NCI-H2227 treated with DMSO at 0.1 percent for 48 hours (cell line): ENCODE results near the gene LPCAT3.
A peak's percentile ranks its signal among the peaks of the same experiment; 100 is the strongest.
"Not testable (repeated sequence)": the region's sequence is repeated elsewhere in the genome, so short reads cannot be mapped to it uniquely, and the experiment has no call there.

ENCODE experiments used
- DNase-seq: peaks from one replicate; lab custom pipeline; 2025; lab: John Stamatoyannopoulos, UW

The LPCAT3 gene

GRCh38 chr12:7018350-7019042, at the start of gene LPCAT3:
Gene LPCAT3 (minus strand): TSS chr12:7018476. CDS start chr12:7018424, 52 bp downstream.
- peak; percentile 87 for DNase-seq

- DNase-seq = no peak
These were observed 48.8 kb upstream of the LPCAT3 start for GRCh38 chr12:7067096-7067495.

GRCh38 chr12:7066596-7066995, 48.3 kb upstream of the LPCAT3 start:
- no peak for DNase-seq

GRCh38 chr12:7065073-7065623, 46.9 kb upstream of the LPCAT3 start:
- no peak for DNase-seq

- no peak for DNase-seq
These were observed 46.2 kb upstream of the LPCAT3 start for GRCh38 chr12:7064516-7064915.

GRCh38 chr12:7061596-7061995, 43.3 kb upstream of the LPCAT3 start:
- DNase-seq = no peak

- DNase-seq = no peak
These were observed 42.9 kb upstream of the LPCAT3 start for GRCh38 chr12:7061138-7061537.

- DNase-seq = no peak
These were observed 42.2 kb upstream of the LPCAT3 start, which contains the start of gene C1S for GRCh38 chr12:7060353-7060954. Gene C1S (plus strand): TSS chr12:7060718. CDS start chr12:7061913, 1,195 bp downstream.

- DNase-seq = no peak
These were observed 41.5 kb upstream of the LPCAT3 start for GRCh38 chr12:7059780-7060179.

GRCh38 chr12:7058850-7059395, 40.6 kb upstream of the LPCAT3 start:
- no peak for DNase-seq

GRCh38 chr12:7058163-7058845, 40.0 kb upstream of the LPCAT3 start:
- DNase-seq = no peak

- not testable (repeated sequence) for DNase-seq
These were observed 37.5 kb upstream of the LPCAT3 start for GRCh38 chr12:7055736-7056135.

- no peak for DNase-seq
These were observed 36.6 kb upstream of the LPCAT3 start for GRCh38 chr12:7054925-7055324.

GRCh38 chr12:7049973-7050372, 31.7 kb upstream of the LPCAT3 start:
- not testable (repeated sequence) for DNase-seq

GRCh38 chr12:7049445-7049951, 31.2 kb upstream of the LPCAT3 start:
- DNase-seq = not testable (repeated sequence)

GRCh38 chr12:7047306-7047705, 29.0 kb upstream of the LPCAT3 start:
- no peak for DNase-seq

- DNase-seq = no peak
These were observed 28.3 kb upstream of the LPCAT3 start for GRCh38 chr12:7046383-7047105.

GRCh38 chr12:7045913-7046312, 27.6 kb upstream of the LPCAT3 start:
- DNase-seq = no peak

GRCh38 chr12:7042842-7043241, 24.6 kb upstream of the LPCAT3 start:
- no peak for DNase-seq

GRCh38 chr12:7039403-7039802, 21.1 kb upstream of the LPCAT3 start:
- no peak for DNase-seq

- no peak for DNase-seq
These were observed 20.3 kb upstream of the LPCAT3 start for GRCh38 chr12:7038591-7038990.

- not testable (repeated sequence) for DNase-seq
These were observed 19.1 kb upstream of the LPCAT3 start for GRCh38 chr12:7037411-7037810.
